K562 (cell line): Measurements from ENCODE around the gene TUBG2. TPM values are rescaled to one million over a fixed set of nuclear protein-coding genes. Genes with fewer than 3 reads are reported as not detected.

Source experiments
- C11orf30 ChIP-seq: fragments of 450-650 bp; IDR thresholded peaks from 2 replicates; pipeline ENCODE4 v1.6.1; 2016; ENCODE audit warnings: low read depth, mild to moderate bottlenecking
- CBFB ChIP-seq: sonication (generic); formaldehyde crosslinking; IDR thresholded peaks from 2 replicates; pipeline ENCODE4 v1.4.0; 2020; ENCODE audit warnings: mild to moderate bottlenecking, missing genetic modification reagents
- CBX3 ChIP-seq, 2 experiments: IDR thresholded peaks; 1 replicate in 1 of 2; 2 replicates in 1 of 2; pipeline ENCODE4 v1.6.1; 2012; ENCODE audit warnings: inconsistent platforms in 2 of 2, low read length in 2 of 2, borderline replicate concordance in 1 of 2, control low read depth in 1 of 2
- ESRRB ChIP-seq: fragments of 250-450 bp; sonication (Bioruptor Pico); IDR thresholded peaks from 2 replicates; pipeline ENCODE4 v1.5.0; 2020; ENCODE audit warnings: mild to moderate bottlenecking, moderate library complexity, borderline replicate concordance
- FUS ChIP-seq: fragments of 200-400 bp; formaldehyde crosslinking; optimal IDR thresholded peaks from 2 replicates; pipeline ENCODE3; 2017; ENCODE audit warnings: low read depth, low read length
- JUND ChIP-seq, 2 experiments: IDR thresholded peaks; 2 replicates in 1 of 2; 3 replicates in 1 of 2; pipeline ENCODE4 v1.6.1; 2011; ENCODE audit warnings: borderline replicate concordance in 2 of 2, low read depth in 2 of 2, low read length in 2 of 2, improper control_type of control experiment in 1 of 2, missing biosample characterization in 1 of 2, missing genetic modification characterization in 1 of 2, missing genetic modification reagents in 1 of 2
- KDM5B ChIP-seq: fragments of 200-600 bp; sonication (generic); IDR thresholded peaks from 2 replicates; pipeline ENCODE4 v1.6.1; 2012; ENCODE audit warnings: low read depth, mild to moderate bottlenecking, moderate library complexity, low read length, control low read depth, inconsistent platforms; ENCODE audit not compliant: insufficient replicate concordance
- L3MBTL2 ChIP-seq: fragments of 450-650 bp; IDR thresholded peaks from 2 replicates; pipeline ENCODE4 v1.6.1; 2016; ENCODE audit warnings: mild to moderate bottlenecking, moderate library complexity
- NCOR1 ChIP-seq: fragments of 450-650 bp; IDR thresholded peaks from 2 replicates; pipeline ENCODE4 v1.6.1; 2016; ENCODE audit warnings: mild to moderate bottlenecking, moderate library complexity
- PHF8 ChIP-seq: fragments of 200-600 bp; sonication (generic); IDR thresholded peaks from 2 replicates; pipeline ENCODE4 v1.6.1; 2012; ENCODE audit warnings: mixed run types, mild to moderate bottlenecking, inconsistent platforms, low read length, moderate library complexity, borderline replicate concordance
- POLR2B ChIP-seq: fragments of 450-650 bp; IDR thresholded peaks from 2 replicates; pipeline ENCODE4 v1.6.1; 2018; ENCODE audit warnings: low read depth; ENCODE audit not compliant: partially characterized antibody
- PPARD ChIP-seq: fragments of 250-450 bp; sonication (Bioruptor Pico); IDR thresholded peaks from 2 replicates; pipeline ENCODE4 v1.8.0; 2022; ENCODE audit warnings: inconsistent platforms, mild to moderate bottlenecking, moderate library complexity
- RBM25 ChIP-seq: fragments of 200-400 bp; formaldehyde crosslinking; IDR thresholded peaks from 2 replicates; pipeline ENCODE4 v1.6.1; 2018; ENCODE audit warnings: low read length, low read depth, moderate library complexity; ENCODE audit not compliant: severe bottlenecking
- SIRT6 ChIP-seq: IDR thresholded peaks from one replicate; pipeline ENCODE4 v1.6.1; 2012; ENCODE audit warnings: low read depth, mild to moderate bottlenecking, control low read depth, inconsistent platforms, low read length, moderate library complexity
- STAG1 ChIP-seq: sonication (generic); formaldehyde crosslinking; IDR thresholded peaks from 2 replicates; pipeline ENCODE4 v1.5.0; 2020; ENCODE audit warnings: missing genetic modification reagents, borderline replicate concordance
- TCF7 ChIP-seq: sonication (generic); IDR thresholded peaks from 2 replicates; pipeline ENCODE4 v1.6.1; 2016; ENCODE audit warnings: antibody characterized with exemption, borderline replicate concordance
- ZFP30 ChIP-seq: fragments of 250-450 bp; sonication (Bioruptor Pico); IDR thresholded peaks from 2 replicates; pipeline ENCODE4 v1.8.0; 2022; ENCODE audit warnings: moderate library complexity, mild to moderate bottlenecking, inconsistent platforms, borderline replicate concordance
- ZKSCAN3 ChIP-seq: fragments of 250-450 bp; sonication (Bioruptor Pico); IDR thresholded peaks from 2 replicates; pipeline ENCODE4 v1.4.0; 2020
- ZNF140 ChIP-seq: fragments of 250-450 bp; sonication (Bioruptor Pico); IDR thresholded peaks from 2 replicates; pipeline ENCODE4 v1.8.0; 2021; ENCODE audit warnings: moderate library complexity, mild to moderate bottlenecking, inconsistent platforms
- ZNF324 ChIP-seq: fragments of 250-450 bp; sonication (Bioruptor Pico); IDR thresholded peaks from 2 replicates; pipeline ENCODE4 v1.4.0; 2020; ENCODE audit warnings: mild to moderate bottlenecking
- ZNF644 ChIP-seq: fragments of 200-800 bp; sonication (Bioruptor generic); IDR thresholded peaks from 2 replicates; pipeline ENCODE4 v1.6.1; 2016; ENCODE audit warnings: low read depth, missing genetic modification characterization, missing compliant biosample characterization
- ZNF77 ChIP-seq: fragments of 250-450 bp; sonication (Bioruptor Pico); IDR thresholded peaks from 2 replicates; pipeline ENCODE4 v1.5.0; 2020
- polyA plus RNA-seq, 8 experiments: library from polyadenylated mRNA; depleted of rRNA in 4 of 8; stranded (reverse) in 5 of 8; unstranded in 3 of 8; fragments of >200 nt; fragmentation: Nextera tagmentation in 2 of 8; fragmentation: Illumina TruSeq in 1 of 8; extraction: Ambion mirVana in 2 of 8; extraction: Trizol in 1 of 8; gene quantifications; 2 replicates each; pipeline versions ENCODE4 v1.2.1 to v1.2.3, GENCODE V29; 2011 to 2014; ENCODE audit warnings: inconsistent platforms in 1 of 8, missing spikeins in 1 of 8
- total RNA-seq, 7 experiments: library from RNA; depleted of rRNA in 6 of 7; stranded (reverse); fragments of >200 nt in 6 of 7; fragmentation: Illumina TruSeq in 2 of 7; extraction: Trizol in 2 of 7; gene quantifications; 2 replicates each; pipeline versions ENCODE4 v1.2.1 to v1.2.3, GENCODE V29; 2011 to 2021; ENCODE audit warnings: low replicate concordance in 1 of 7
- TF ChIP-seq, protein P1 (sequence below), 2 experiments: fragments of 450-650 bp; IDR thresholded peaks; 2 replicates each; pipeline ENCODE4 v1.6.1; 2016
- TF ChIP-seq, protein P2 (sequence below), 2 experiments: fragments of 450-650 bp in 1 of 2; IDR thresholded peaks; 2 replicates each; pipeline ENCODE4 v1.6.1; 2011 to 2017; ENCODE audit warnings: low read depth in 2 of 2, antibody characterized with exemption in 1 of 2, borderline replicate concordance in 1 of 2, low read length in 1 of 2, mild to moderate bottlenecking in 1 of 2, mixed read lengths in 1 of 2; ENCODE audit not compliant: control insufficient read depth in 1 of 2

TUBG2 gene
- total and polyA plus RNA-seq, 9 of the 15 experiments (the other 6 are each of a cell fraction or from before 2014, with no cell fraction given): 0.09 to 0.80 (median 0.24) TPM; not detected in 2

DNA sequence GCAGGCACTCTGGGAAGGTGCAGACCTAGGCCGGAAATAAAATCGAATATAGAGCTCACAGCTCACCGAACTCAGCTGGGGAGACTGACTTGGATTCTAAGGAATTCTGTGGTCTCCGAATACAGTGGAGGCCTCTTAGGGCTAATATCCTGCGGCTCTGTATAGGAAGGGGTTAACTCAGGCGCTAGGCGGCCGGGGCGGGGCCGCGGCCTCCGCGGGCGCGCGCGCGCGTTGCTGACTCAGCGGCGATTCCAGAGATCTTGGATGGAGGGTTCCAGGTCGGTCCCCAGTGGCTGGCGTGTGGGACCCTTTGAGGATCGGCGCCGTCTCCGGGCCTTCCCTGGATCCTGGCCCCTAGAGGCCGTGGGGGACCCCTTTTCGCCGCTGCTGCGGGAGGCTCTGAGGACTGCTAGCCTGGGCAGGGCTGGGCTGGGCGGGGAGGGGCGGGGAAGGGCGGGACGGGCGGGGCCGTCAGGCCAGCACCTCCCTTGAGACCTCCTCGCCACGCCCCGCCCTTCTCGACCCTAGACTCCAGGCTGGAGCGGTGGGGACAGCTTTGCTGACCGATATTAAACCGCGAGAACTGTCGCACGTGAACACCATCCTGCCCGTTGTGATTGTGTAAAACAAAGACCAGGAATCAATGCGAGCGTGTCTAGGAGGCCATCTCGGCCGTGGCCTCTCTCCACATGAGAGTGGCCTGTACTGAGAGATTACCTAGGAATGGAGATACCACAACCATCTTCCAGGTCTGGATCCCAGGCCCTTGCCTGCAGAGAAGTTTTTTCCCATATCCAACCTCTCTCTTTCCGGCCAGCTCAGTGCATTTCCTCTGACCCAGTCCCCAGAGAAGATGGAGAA, 19.1 kb downstream of the TUBG2 start (continued):
- TF ChIP-seq ZNF644 (no peak), STAG1 (no peak), KDM5B (no peak), ESRRB (CRISPR knock-in tag) (no peak), POLR2B (peak; percentile 67), SIRT6 (no peak), PPARD (CRISPR knock-in tag) (no peak), JUND (IDR thresholded peaks at IDR 0.05; ENCODE audit: borderline replicate concordance, low read depth, low read length) (peak; percentile 67), JUND (tag; IDR thresholded peaks at IDR 0.05; ENCODE audit: borderline replicate concordance, low read depth, low read length) (no peak), FUS (no peak), CBX3 (IDR thresholded peaks at IDR 0.05; ENCODE audit: borderline replicate concordance in 1 of 2, low read length in 2 of 2) (0 out of 3 replicates have a peak, but pooled peaks of 1 of the 2 experiments have one; percentile 40), ZKSCAN3 (CRISPR knock-in tag) (no peak), ZNF140 (no peak), ZNF324 (CRISPR knock-in tag) (no peak), CBFB (CRISPR knock-in tag) (peak; percentile 81), ZFP30 (CRISPR knock-in tag) (no peak), RBM25 (no peak), L3MBTL2 (0 out of 2 replicates have a peak, but pooled peaks have one; percentile 30), NCOR1 (peak; percentile 59), ZNF77 (no peak), TCF7 (no peak), C11orf30 (peak; percentile 97), PHF8 (peak; percentile 75; the same call in 1 of the 2 replicates)
- TF ChIP-seq, protein P1, sequence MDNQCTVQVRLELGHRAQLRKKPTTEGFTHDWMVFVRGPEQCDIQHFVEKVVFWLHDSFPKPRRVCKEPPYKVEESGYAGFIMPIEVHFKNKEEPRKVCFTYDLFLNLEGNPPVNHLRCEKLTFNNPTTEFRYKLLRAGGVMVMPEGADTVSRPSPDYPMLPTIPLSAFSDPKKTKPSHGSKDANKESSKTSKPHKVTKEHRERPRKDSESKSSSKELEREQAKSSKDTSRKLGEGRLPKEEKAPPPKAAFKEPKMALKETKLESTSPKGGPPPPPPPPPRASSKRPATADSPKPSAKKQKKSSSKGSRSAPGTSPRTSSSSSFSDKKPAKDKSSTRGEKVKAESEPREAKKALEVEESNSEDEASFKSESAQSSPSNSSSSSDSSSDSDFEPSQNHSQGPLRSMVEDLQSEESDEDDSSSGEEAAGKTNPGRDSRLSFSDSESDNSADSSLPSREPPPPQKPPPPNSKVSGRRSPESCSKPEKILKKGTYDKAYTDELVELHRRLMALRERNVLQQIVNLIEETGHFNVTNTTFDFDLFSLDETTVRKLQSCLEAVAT (IDR thresholded peaks at IDR 0.05): peak in 1 of 2 experiments; percentile 56; a peak in 1 of 4 replicates
- TF ChIP-seq, protein P2, sequence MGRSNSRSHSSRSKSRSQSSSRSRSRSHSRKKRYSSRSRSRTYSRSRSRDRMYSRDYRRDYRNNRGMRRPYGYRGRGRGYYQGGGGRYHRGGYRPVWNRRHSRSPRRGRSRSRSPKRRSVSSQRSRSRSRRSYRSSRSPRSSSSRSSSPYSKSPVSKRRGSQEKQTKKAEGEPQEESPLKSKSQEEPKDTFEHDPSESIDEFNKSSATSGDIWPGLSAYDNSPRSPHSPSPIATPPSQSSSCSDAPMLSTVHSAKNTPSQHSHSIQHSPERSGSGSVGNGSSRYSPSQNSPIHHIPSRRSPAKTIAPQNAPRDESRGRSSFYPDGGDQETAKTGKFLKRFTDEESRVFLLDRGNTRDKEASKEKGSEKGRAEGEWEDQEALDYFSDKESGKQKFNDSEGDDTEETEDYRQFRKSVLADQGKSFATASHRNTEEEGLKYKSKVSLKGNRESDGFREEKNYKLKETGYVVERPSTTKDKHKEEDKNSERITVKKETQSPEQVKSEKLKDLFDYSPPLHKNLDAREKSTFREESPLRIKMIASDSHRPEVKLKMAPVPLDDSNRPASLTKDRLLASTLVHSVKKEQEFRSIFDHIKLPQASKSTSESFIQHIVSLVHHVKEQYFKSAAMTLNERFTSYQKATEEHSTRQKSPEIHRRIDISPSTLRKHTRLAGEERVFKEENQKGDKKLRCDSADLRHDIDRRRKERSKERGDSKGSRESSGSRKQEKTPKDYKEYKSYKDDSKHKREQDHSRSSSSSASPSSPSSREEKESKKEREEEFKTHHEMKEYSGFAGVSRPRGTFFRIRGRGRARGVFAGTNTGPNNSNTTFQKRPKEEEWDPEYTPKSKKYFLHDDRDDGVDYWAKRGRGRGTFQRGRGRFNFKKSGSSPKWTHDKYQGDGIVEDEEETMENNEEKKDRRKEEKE (IDR thresholded peaks at IDR 0.05; ENCODE audit: borderline replicate concordance in 1 of 2, control insufficient read depth in 1 of 2, low read depth in 2 of 2, low read length in 1 of 2): no peak
